Measurements from ENCODE around the gene EXOSC2.

EXOSC2 gene

GRCh38 chr9:130662970-130663257 is 30.7 kb upstream of the EXOSC2 start:
- no peak for DNase-seq (ENCODE audit: insufficient read length)
- no peak for FAIRE-seq
- TF ChIP-seq POLR2A (IDR thresholded peaks at IDR 0.05; ENCODE audit: low read depth, low read length), result no peak
- TF ChIP-seq POLR2AphosphoS5 (IDR thresholded peaks at IDR 0.05; ENCODE audit: low read depth, low read length), result no peak
- TF ChIP-seq TAF1 (IDR thresholded peaks at IDR 0.05; ENCODE audit: borderline replicate concordance, low read depth, low read length), result no peak

- TF ChIP-seq POLR2A (IDR thresholded peaks at IDR 0.05; ENCODE audit: low read depth, low read length), result no peak
- TF ChIP-seq TAF1 (IDR thresholded peaks at IDR 0.05; ENCODE audit: borderline replicate concordance, low read depth, low read length), result no peak
- TF ChIP-seq POLR2AphosphoS5 (IDR thresholded peaks at IDR 0.05; ENCODE audit: low read depth, low read length), result no peak
- DNase-seq (ENCODE audit: insufficient read length), result no peak
- FAIRE-seq, result no peak
These were observed 30.2 kb upstream of the EXOSC2 start for GRCh38 chr9:130663258-130663976.

- no peak for TF ChIP-seq TAF1 (IDR thresholded peaks at IDR 0.05; ENCODE audit: borderline replicate concordance, low read depth, low read length)
- no peak for TF ChIP-seq POLR2AphosphoS5 (IDR thresholded peaks at IDR 0.05; ENCODE audit: low read depth, low read length)
- TF ChIP-seq POLR2A (IDR thresholded peaks at IDR 0.05; ENCODE audit: low read depth, low read length), result no peak
- FAIRE-seq (no peak), DNase-seq (ENCODE audit: insufficient read length) (peak; percentile 23)
These were observed 29.7 kb upstream of the EXOSC2 start for GRCh38 chr9:130663977-130664250.

- FAIRE-seq, result no peak
- peak; percentile 13 for DNase-seq (ENCODE audit: insufficient read length)
- TF ChIP-seq TAF1 (IDR thresholded peaks at IDR 0.05; ENCODE audit: borderline replicate concordance, low read depth, low read length), result no peak
- TF ChIP-seq POLR2AphosphoS5 (IDR thresholded peaks at IDR 0.05; ENCODE audit: low read depth, low read length), result no peak
- TF ChIP-seq POLR2A (IDR thresholded peaks at IDR 0.05; ENCODE audit: low read depth, low read length), result no peak
These were observed 29.1 kb upstream of the EXOSC2 start, which contains the start of gene PRDM12 for GRCh38 chr9:130664251-130665028. Gene PRDM12, plus strand, starts transcription at chr9:130664594. Its CDS starts 60 bp downstream, at chr9:130664654.

GRCh38 chr9:130665029-130665430 is 28.6 kb upstream of the EXOSC2 start:
- TF ChIP-seq TAF1 (IDR thresholded peaks at IDR 0.05; ENCODE audit: borderline replicate concordance, low read depth, low read length) (no peak), POLR2AphosphoS5 (IDR thresholded peaks at IDR 0.05; ENCODE audit: low read depth, low read length) (no peak), POLR2A (IDR thresholded peaks at IDR 0.05; ENCODE audit: low read depth, low read length) (no peak)
- no peak for DNase-seq (ENCODE audit: insufficient read length)
- no peak for FAIRE-seq

GRCh38 chr9:130665431-130666392 is 27.9 kb upstream of the EXOSC2 start:
- TF ChIP-seq TAF1 (IDR thresholded peaks at IDR 0.05; ENCODE audit: borderline replicate concordance, low read depth, low read length) (no peak), POLR2A (IDR thresholded peaks at IDR 0.05; ENCODE audit: low read depth, low read length) (no peak), POLR2AphosphoS5 (IDR thresholded peaks at IDR 0.05; ENCODE audit: low read depth, low read length) (no peak)
- DNase-seq (ENCODE audit: insufficient read length), result peak; percentile 40
- no peak for FAIRE-seq

- FAIRE-seq, result no peak
- no peak for DNase-seq (ENCODE audit: insufficient read length)
- TF ChIP-seq POLR2A (IDR thresholded peaks at IDR 0.05; ENCODE audit: low read depth, low read length), result no peak
- TF ChIP-seq POLR2AphosphoS5 (IDR thresholded peaks at IDR 0.05; ENCODE audit: low read depth, low read length), result no peak
- TF ChIP-seq TAF1 (IDR thresholded peaks at IDR 0.05; ENCODE audit: borderline replicate concordance, low read depth, low read length), result no peak
These were observed 27.0 kb upstream of the EXOSC2 start for GRCh38 chr9:130666393-130667119.

GRCh38 chr9:130667120-130667435 is 26.5 kb upstream of the EXOSC2 start:
- TF ChIP-seq TAF1 (IDR thresholded peaks at IDR 0.05; ENCODE audit: borderline replicate concordance, low read depth, low read length), result no peak
- TF ChIP-seq POLR2A (IDR thresholded peaks at IDR 0.05; ENCODE audit: low read depth, low read length), result no peak
- no peak for TF ChIP-seq POLR2AphosphoS5 (IDR thresholded peaks at IDR 0.05; ENCODE audit: low read depth, low read length)
- DNase-seq (ENCODE audit: insufficient read length) (no peak), FAIRE-seq (no peak)

- no peak for TF ChIP-seq POLR2AphosphoS5 (IDR thresholded peaks at IDR 0.05; ENCODE audit: low read depth, low read length)
- TF ChIP-seq TAF1 (IDR thresholded peaks at IDR 0.05; ENCODE audit: borderline replicate concordance, low read depth, low read length), result no peak
- no peak for TF ChIP-seq POLR2A (IDR thresholded peaks at IDR 0.05; ENCODE audit: low read depth, low read length)
- FAIRE-seq, result no peak
These were observed 25.4 kb upstream of the EXOSC2 start for GRCh38 chr9:130668196-130668595.

GRCh38 chr9:130668659-130669058 is 24.9 kb upstream of the EXOSC2 start:
- TF ChIP-seq TAF1 (IDR thresholded peaks at IDR 0.05; ENCODE audit: borderline replicate concordance, low read depth, low read length) (no peak), POLR2AphosphoS5 (IDR thresholded peaks at IDR 0.05; ENCODE audit: low read depth, low read length) (no peak), POLR2A (IDR thresholded peaks at IDR 0.05; ENCODE audit: low read depth, low read length) (no peak)
- DNase-seq (ENCODE audit: insufficient read length), result no peak
- no peak for FAIRE-seq

More at GRCh38 chr9:130668196-130668595, 25.4 kb upstream of the EXOSC2 start:
- DNase-seq (ENCODE audit: insufficient read length), result no peak

GRCh38 chr9:130669965-130670364 is 23.6 kb upstream of the EXOSC2 start:
- TF ChIP-seq TAF1 (IDR thresholded peaks at IDR 0.05; ENCODE audit: borderline replicate concordance, low read depth, low read length) (no peak), POLR2A (IDR thresholded peaks at IDR 0.05; ENCODE audit: low read depth, low read length) (no peak), POLR2AphosphoS5 (IDR thresholded peaks at IDR 0.05; ENCODE audit: low read depth, low read length) (no peak)
- FAIRE-seq (no peak), DNase-seq (ENCODE audit: insufficient read length) (no peak)

All from GM12892 (cell line).